Trophoblast cell (in vitro differentiated cells and primary cell): ENCODE data around the gene ZNF133.
"Not testable (repeated sequence)": the region's sequence is repeated elsewhere in the genome, so short reads cannot be mapped to it uniquely, and the experiment has no call there.

ENCODE experiments used
- DNase-seq, 2 donors: peaks; one replicate each; pipeline ENCODE4 v3.0.0-alpha.2; 2016
- H2AFZ ChIP-seq: 2 replicates; pipeline ENCODE4 v1.6.1; 2013; ENCODE audit warnings: low read length, moderate library complexity, mild to moderate bottlenecking; ENCODE audit not compliant: insufficient read depth, poor library complexity
- H2AK5ac ChIP-seq: 2 replicates; pipeline ENCODE4 v1.6.1; 2013; ENCODE audit warnings: mild to moderate bottlenecking, low read length
- H2BK120ac ChIP-seq: 2 replicates; pipeline ENCODE4 v1.6.1; 2013; ENCODE audit warnings: low read length, mild to moderate bottlenecking, moderate library complexity; ENCODE audit not compliant: insufficient read depth, poor library complexity
- H2BK12ac ChIP-seq: 2 replicates; pipeline ENCODE4 v1.6.1; 2013; ENCODE audit warnings: mild to moderate bottlenecking, low read length, moderate library complexity
- H2BK5ac ChIP-seq: 2 replicates; pipeline ENCODE4 v1.6.1; 2013; ENCODE audit warnings: low read length, low read depth, moderate library complexity, mild to moderate bottlenecking; ENCODE audit not compliant: poor library complexity
- H3K14ac ChIP-seq: 2 replicates; pipeline ENCODE4 v1.6.1; 2013; ENCODE audit warnings: mild to moderate bottlenecking, low read length
- H3K18ac ChIP-seq: 2 replicates; pipeline ENCODE4 v1.6.1; 2013; ENCODE audit warnings: mild to moderate bottlenecking, low read length
- H3K23ac ChIP-seq: 2 replicates; pipeline ENCODE4 v1.6.1; 2013; ENCODE audit warnings: low read length
- H3K27ac ChIP-seq: 2 replicates; pipeline ENCODE4 v1.5.1; 2013; ENCODE audit warnings: low read depth, mild to moderate bottlenecking, inconsistent platforms, low read length, moderate library complexity
- H3K27me3 ChIP-seq: 2 replicates; pipeline ENCODE4 v1.6.1; 2013; ENCODE audit warnings: inconsistent platforms, mild to moderate bottlenecking, low read length, moderate library complexity; ENCODE audit not compliant: insufficient read depth
- H3K36me3 ChIP-seq, 2 experiments: 1 replicate in 1 of 2; 2 replicates in 1 of 2; pipeline ENCODE4 v1.6.1; 2013; ENCODE audit warnings: low read length in 2 of 2, mild to moderate bottlenecking in 2 of 2, moderate library complexity in 1 of 2; ENCODE audit not compliant: insufficient read depth in 2 of 2, control insufficient read depth in 1 of 2
- H3K4ac ChIP-seq: 2 replicates; pipeline ENCODE4 v1.6.1; 2013; ENCODE audit warnings: low read depth, mild to moderate bottlenecking, low read length, moderate library complexity
- H3K4me1 ChIP-seq, 2 experiments: 1 replicate in 1 of 2; 2 replicates in 1 of 2; pipeline ENCODE4 v1.6.1; 2013; ENCODE audit warnings: low read length in 2 of 2, mild to moderate bottlenecking in 2 of 2, moderate library complexity in 1 of 2; ENCODE audit not compliant: insufficient read depth in 2 of 2, control insufficient read depth in 1 of 2
- H3K4me2 ChIP-seq: 2 replicates; pipeline ENCODE4 v1.6.1; 2013; ENCODE audit warnings: inconsistent platforms, mild to moderate bottlenecking, low read length, moderate library complexity
- H3K4me3 ChIP-seq: 2 replicates; pipeline ENCODE4 v1.5.1; 2013; ENCODE audit warnings: mild to moderate bottlenecking, low read depth, low read length, inconsistent platforms
- H3K79me1 ChIP-seq: one replicate; pipeline ENCODE4 v1.6.1; 2013; ENCODE audit warnings: low read length
- H3K79me2 ChIP-seq: 2 replicates; pipeline ENCODE4 v1.6.1; 2013; ENCODE audit warnings: low read length, mild to moderate bottlenecking; ENCODE audit not compliant: control insufficient read depth, insufficient read depth, poor library complexity
- H3K9ac ChIP-seq: 2 replicates; pipeline ENCODE4 v1.6.1; 2013; ENCODE audit warnings: mild to moderate bottlenecking, low read length
- H3K9me3 ChIP-seq: 2 replicates; pipeline ENCODE4 v1.6.1; 2013; ENCODE audit warnings: low read depth, mild to moderate bottlenecking, control low read depth, inconsistent platforms, low read length; ENCODE audit not compliant: insufficient read depth
- H4K12ac ChIP-seq: 2 replicates; pipeline ENCODE4 v1.6.1; 2013; ENCODE audit warnings: low read depth, mild to moderate bottlenecking, low read length, moderate library complexity
- H4K8ac ChIP-seq: 2 replicates; pipeline ENCODE4 v1.6.1; 2013; ENCODE audit warnings: low read depth, mild to moderate bottlenecking, low read length, moderate library complexity
- H4K91ac ChIP-seq: one replicate; pipeline ENCODE4 v1.6.1; 2013; ENCODE audit warnings: low read depth, mild to moderate bottlenecking, low read length, moderate library complexity
- WGBS: extraction: QIAGEN DNeasy Blood & Tissue Kit; methylation state at CpG from one replicate; pipeline ENCODE4 v1.1.7; 2013; ENCODE audit warnings: missing lambda C conversion rate; ENCODE audit not compliant: insufficient read length, insufficient coverage; ENCODE audit errors: extremely low coverage; 5-methylcytosine and 5-hydroxymethylcytosine counted together

The ZNF133 gene

GRCh38 chr20:18349749-18350148, 61.4 kb downstream of the ZNF133 start:
- H3K79me2 ChIP-seq, H3K23ac ChIP-seq, H3K27ac ChIP-seq, H3K18ac ChIP-seq, H4K91ac ChIP-seq, H2BK120ac ChIP-seq, H4K12ac ChIP-seq, H3K9ac ChIP-seq, H3K4ac ChIP-seq, H2BK12ac ChIP-seq, H3K36me3 ChIP-seq, DNase-seq, H3K9me3 ChIP-seq, H3K27me3 ChIP-seq, H2AK5ac ChIP-seq, H2AFZ ChIP-seq, H3K4me3 ChIP-seq, H4K8ac ChIP-seq, H3K4me1 ChIP-seq, H3K4me2 ChIP-seq, H3K79me1 ChIP-seq, H2BK5ac ChIP-seq, H3K14ac ChIP-seq: not testable (repeated sequence)
- WGBS, result no CpG with 5 or more reads among the region's 3 CpGs

- DNase-seq, result no peak
- no peak overlapping the region for H3K14ac ChIP-seq
- no peak overlapping the region for H4K8ac ChIP-seq
- H3K27ac ChIP-seq, result no peak overlapping the region
- H3K27me3 ChIP-seq, result no peaks in the 10 kb centered on the region
- no CpG with 5 or more reads among the region's 1 CpG for WGBS
- peaks cover 0 to 6% of the 10 kb centered on the region in 2 experiments for H3K4me1 ChIP-seq
- H3K36me3 ChIP-seq, result no peaks in the 10 kb centered on the region
- no peak overlapping the region for H2AFZ ChIP-seq
- no peak overlapping the region for H2BK120ac ChIP-seq
- H3K79me2 ChIP-seq, result no peaks in the 10 kb centered on the region
- no peak overlapping the region for H2AK5ac ChIP-seq
- no peak overlapping the region for H3K4ac ChIP-seq
- H3K4me2 ChIP-seq, result no peak overlapping the region
- H2BK12ac ChIP-seq, result no peak overlapping the region
- no peak overlapping the region for H3K23ac ChIP-seq
- peaks cover 3% of the 10 kb centered on the region for H3K9me3 ChIP-seq
- H3K79me1 ChIP-seq, result no peaks in the 10 kb centered on the region
- no peak overlapping the region for H3K18ac ChIP-seq
- H2BK5ac ChIP-seq, result no peak overlapping the region
- H3K4me3 ChIP-seq, result no peak overlapping the region
- no peak overlapping the region for H4K91ac ChIP-seq
- no peak overlapping the region for H4K12ac ChIP-seq
- no peak overlapping the region for H3K9ac ChIP-seq
Observed at GRCh38 chr20:18359854-18360253, 71.5 kb downstream of the ZNF133 start.

GRCh38 chr20:18360635-18361034, 72.3 kb downstream of the ZNF133 start:
- no peaks in the 10 kb centered on the region for H3K79me1 ChIP-seq
- peaks cover 0 to 6% of the 10 kb centered on the region in 2 experiments for H3K4me1 ChIP-seq
- no peaks in the 10 kb centered on the region for H3K36me3 ChIP-seq
- no CpG with 5 or more reads among the region's 1 CpG for whole genome bisulfite sequencing
- no peak overlapping the region for H3K4me2 ChIP-seq
- no peak overlapping the region for H3K18ac ChIP-seq
- no peak overlapping the region for H2AK5ac ChIP-seq
- no peak overlapping the region for H3K27ac ChIP-seq
- H2BK12ac ChIP-seq, result no peak overlapping the region
- H3K14ac ChIP-seq, result no peak overlapping the region
- H4K8ac ChIP-seq, result no peak overlapping the region
- DNase-seq, result no peak
- no peaks in the 10 kb centered on the region for H3K27me3 ChIP-seq
- no peak overlapping the region for H3K4me3 ChIP-seq
- H3K9ac ChIP-seq, result no peak overlapping the region
- H3K23ac ChIP-seq, result no peak overlapping the region
- no peak overlapping the region for H4K12ac ChIP-seq
- no peak overlapping the region for H2BK120ac ChIP-seq
- no peak overlapping the region for H2AFZ ChIP-seq
- no peak overlapping the region for H2BK5ac ChIP-seq
- H4K91ac ChIP-seq, result no peak overlapping the region
- no peaks in the 10 kb centered on the region for H3K79me2 ChIP-seq
- H3K9me3 ChIP-seq, result peaks cover 3% of the 10 kb centered on the region
- no peak overlapping the region for H3K4ac ChIP-seq

DNA sequence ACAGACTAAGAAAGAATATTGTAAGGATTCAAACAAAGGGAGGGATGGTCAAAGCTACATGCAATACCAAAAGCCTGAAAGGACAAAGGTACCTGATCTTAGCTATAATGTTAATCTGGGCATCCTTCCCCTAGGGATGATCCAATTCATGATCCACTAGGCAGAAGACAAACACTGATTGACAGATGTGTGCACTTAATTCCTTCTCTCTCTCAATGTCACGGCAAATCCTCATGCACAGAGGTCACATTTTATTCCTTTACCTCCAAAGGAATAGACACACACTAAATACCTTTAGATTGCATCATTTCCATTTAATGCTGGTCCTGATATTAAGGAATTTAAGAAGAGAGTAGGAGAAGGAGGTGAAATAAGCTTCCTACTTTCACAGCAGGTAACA, 73.4 kb downstream of the ZNF133 start:
- Histone ChIP-seq H3K4ac (no peak overlapping the region), H3K9ac (no peak overlapping the region), H2BK12ac (no peak overlapping the region), H3K27ac (no peak overlapping the region), H2BK5ac (no peak overlapping the region), H3K27me3 (no peaks in the 10 kb centered on the region), H3K36me3 (no peaks in the 10 kb centered on the region), H3K18ac (no peak overlapping the region), H4K12ac (no peak overlapping the region), H3K23ac (no peak overlapping the region), H4K8ac (no peak overlapping the region), H3K4me3 (no peak overlapping the region), H3K4me2 (no peak overlapping the region), H3K9me3 (peaks cover 3% of the 10 kb centered on the region), H2BK120ac (no peak overlapping the region), H4K91ac (no peak overlapping the region), H3K4me1 (peaks cover 0 to 6% of the 10 kb centered on the region in 2 experiments), H3K79me2 (no peaks in the 10 kb centered on the region), H2AFZ (no peak overlapping the region), H3K79me1 (no peaks in the 10 kb centered on the region), H3K14ac (no peak overlapping the region), H2AK5ac (no peak overlapping the region)
- DNase-seq, result no peak
- WGBS, result no CpG with 5 or more reads among the region's 1 CpG
